SH-SY5Y (cell line): ENCODE data around the gene FGB.

Experiments used
- GATA2 ChIP-seq: IDR thresholded peaks from 2 replicates; pipeline ENCODE4 v1.6.1; 2011; ENCODE audit warnings: mild to moderate bottlenecking, low read depth, low read length
- GATA3 ChIP-seq: IDR thresholded peaks from 2 replicates; pipeline ENCODE4 v1.6.1; 2011; ENCODE audit warnings: low read depth, mild to moderate bottlenecking, low read length, moderate library complexity

- TF ChIP-seq GATA2 (no peak), GATA3 (no peak)
Observed at GRCh38 chr4:154577324-154577723, 14.5 kb downstream of the FGB start.
